Hepatocyte (in vitro differentiated cells): ENCODE results near the gene AGBL4.

Experiments used
- EZH2 ChIP-seq: fragments of 200-600 bp; sonication (generic); IDR thresholded peaks from 2 replicates; pipeline ENCODE4 v1.6.1; 2016; ENCODE audit warnings: antibody characterized with exemption, mild to moderate bottlenecking, borderline replicate concordance
- TF ChIP-seq, protein P1 (sequence below): fragments of 200-600 bp; sonication (generic); IDR thresholded peaks from 2 replicates; pipeline ENCODE4 v1.5.1; 2016; ENCODE audit warnings: antibody characterized with exemption, mild to moderate bottlenecking; ENCODE audit not compliant: poor library complexity

DNA sequence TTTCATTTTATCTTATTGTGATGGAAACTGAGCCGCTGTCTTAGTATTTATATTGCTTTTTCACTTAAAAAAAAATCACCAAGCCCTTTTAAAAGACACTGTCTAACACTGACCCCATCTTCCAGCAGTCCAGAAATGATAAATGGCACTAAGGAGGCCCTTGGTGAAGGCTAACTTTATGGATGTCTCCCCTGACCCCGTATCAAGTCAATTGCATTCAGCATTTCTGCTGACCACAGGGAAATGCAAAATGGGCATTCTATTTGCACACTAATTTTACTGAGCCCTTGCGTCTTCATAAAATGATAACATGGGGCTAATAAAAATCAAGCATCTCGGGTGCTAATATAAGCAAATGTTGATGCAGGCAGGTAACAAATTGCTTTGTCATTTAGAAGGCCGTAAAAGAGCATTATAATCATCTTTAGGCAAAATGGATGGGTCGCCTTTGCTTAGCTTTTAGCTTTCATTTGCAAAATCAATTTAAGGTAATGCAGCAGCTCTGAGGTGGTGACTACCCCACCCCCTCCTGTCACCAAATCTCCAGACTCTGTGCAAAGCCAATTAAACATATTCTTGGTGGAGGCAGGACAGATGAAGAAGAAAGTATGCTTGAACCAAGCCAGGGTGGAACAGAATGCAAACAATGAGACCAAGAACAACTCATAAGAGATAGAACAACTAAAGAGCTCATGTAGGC, 1357.9 kb downstream of the AGBL4 start:
- TF ChIP-seq, protein P1, sequence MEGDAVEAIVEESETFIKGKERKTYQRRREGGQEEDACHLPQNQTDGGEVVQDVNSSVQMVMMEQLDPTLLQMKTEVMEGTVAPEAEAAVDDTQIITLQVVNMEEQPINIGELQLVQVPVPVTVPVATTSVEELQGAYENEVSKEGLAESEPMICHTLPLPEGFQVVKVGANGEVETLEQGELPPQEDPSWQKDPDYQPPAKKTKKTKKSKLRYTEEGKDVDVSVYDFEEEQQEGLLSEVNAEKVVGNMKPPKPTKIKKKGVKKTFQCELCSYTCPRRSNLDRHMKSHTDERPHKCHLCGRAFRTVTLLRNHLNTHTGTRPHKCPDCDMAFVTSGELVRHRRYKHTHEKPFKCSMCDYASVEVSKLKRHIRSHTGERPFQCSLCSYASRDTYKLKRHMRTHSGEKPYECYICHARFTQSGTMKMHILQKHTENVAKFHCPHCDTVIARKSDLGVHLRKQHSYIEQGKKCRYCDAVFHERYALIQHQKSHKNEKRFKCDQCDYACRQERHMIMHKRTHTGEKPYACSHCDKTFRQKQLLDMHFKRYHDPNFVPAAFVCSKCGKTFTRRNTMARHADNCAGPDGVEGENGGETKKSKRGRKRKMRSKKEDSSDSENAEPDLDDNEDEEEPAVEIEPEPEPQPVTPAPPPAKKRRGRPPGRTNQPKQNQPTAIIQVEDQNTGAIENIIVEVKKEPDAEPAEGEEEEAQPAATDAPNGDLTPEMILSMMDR: no peak
- no peak for TF ChIP-seq EZH2
